T-helper 22 cell (primary cell): ENCODE measurements around the gene HIGD1A.

ENCODE experiments used
- DNase-seq: peaks from one replicate; pipeline ENCODE4 v3.0.0-alpha.2; 2020; ENCODE audit warnings: low read depth

HIGD1A gene

GRCh38 chr3:42804106-42804830 lies at the start of gene HIGD1A:
TSS of gene HIGD1A (minus strand) at chr3:42804490. CDS start at chr3:42794253, 10,237 bp downstream.
- DNase-seq = peak; percentile 89

GRCh38 chr3:42853739-42854302 lies 49.5 kb upstream of the HIGD1A start:
- no peak for DNase-seq

- no peak for DNase-seq
These were observed 48.8 kb upstream of the HIGD1A start for GRCh38 chr3:42853056-42853455.

- no peak for DNase-seq
These were observed 48.2 kb upstream of the HIGD1A start for GRCh38 chr3:42852441-42852840.

GRCh38 chr3:42851228-42851834 lies 47.0 kb upstream of the HIGD1A start:
- no peak for DNase-seq

GRCh38 chr3:42850263-42850662 lies 46.0 kb upstream of the HIGD1A start:
- DNase-seq = no peak

GRCh38 chr3:42849017-42849416 lies 44.7 kb upstream of the HIGD1A start:
- no peak for DNase-seq

GRCh38 chr3:42847731-42848130 lies 43.4 kb upstream of the HIGD1A start:
- DNase-seq = no peak

- no peak for DNase-seq
These were observed 42.6 kb upstream of the HIGD1A start for GRCh38 chr3:42846685-42847522.

GRCh38 chr3:42844815-42845214 lies 40.5 kb upstream of the HIGD1A start:
- DNase-seq = no peak

GRCh38 chr3:42844412-42844713 lies 40.1 kb upstream of the HIGD1A start:
- DNase-seq = no peak

GRCh38 chr3:42843713-42844411 lies 39.6 kb upstream of the HIGD1A start:
- no peak for DNase-seq

- DNase-seq = no peak
These were observed 37.0 kb upstream of the HIGD1A start for GRCh38 chr3:42841332-42841731.

- peak; percentile 1 for DNase-seq
These were observed 35.3 kb upstream of the HIGD1A start for GRCh38 chr3:42839616-42840015.

GRCh38 chr3:42838571-42838970 lies 34.3 kb upstream of the HIGD1A start:
- no peak for DNase-seq

- DNase-seq = no peak
These were observed 32.1 kb upstream of the HIGD1A start for GRCh38 chr3:42836150-42837123.

GRCh38 chr3:42831321-42831713 lies 27.0 kb upstream of the HIGD1A start:
- DNase-seq = peak; percentile 24

GRCh38 chr3:42830437-42831320 lies 26.4 kb upstream of the HIGD1A start:
- no peak for DNase-seq

- DNase-seq = no peak
These were observed 25.5 kb upstream of the HIGD1A start for GRCh38 chr3:42829628-42830436.
